Measurements from ENCODE around the gene LPIN3.

LPIN3 gene

GRCh38 chr20:41393705-41394066 is 53.1 kb downstream of the LPIN3 start:
- DNase-seq, result no peak

GRCh38 chr20:41394081-41394480 is 53.5 kb downstream of the LPIN3 start:
- DNase-seq, result no peak

- peak in 1 of 14 donors; percentile 13 for DNase-seq
These were observed 54.5 kb downstream of the LPIN3 start for GRCh38 chr20:41394931-41395666.

- DNase-seq, result no peak
These were observed 55.3 kb downstream of the LPIN3 start for GRCh38 chr20:41395667-41396664.

- no peak for DNase-seq
These were observed 57.8 kb downstream of the LPIN3 start for GRCh38 chr20:41398408-41398807.

GRCh38 chr20:41403604-41404003 is 63.0 kb downstream of the LPIN3 start:
- no peak for DNase-seq

- peak in 3 of 14 donors; percentile 23 to 85 (median 27) for DNase-seq
These were observed 64.8 kb downstream of the LPIN3 start for GRCh38 chr20:41405436-41405835.

- DNase-seq, result peak in 1 of 14 donors; percentile 11
These were observed 65.7 kb downstream of the LPIN3 start for GRCh38 chr20:41406353-41406752.

- DNase-seq, result no peak
These were observed 66.3 kb downstream of the LPIN3 start for GRCh38 chr20:41406896-41407444.

GRCh38 chr20:41407607-41408006 is 67.0 kb downstream of the LPIN3 start:
- no peak for DNase-seq

GRCh38 chr20:41408156-41408794 is 67.7 kb downstream of the LPIN3 start:
- DNase-seq, result peak in 2 of 14 donors; percentile 7 to 70

GRCh38 chr20:41408986-41409385 is 68.4 kb downstream of the LPIN3 start:
- DNase-seq, result peak in 8 of 14 donors; percentile 17 to 86 (median 43)
